NK-92 (cell line): ENCODE data around the gene MBD2.

ENCODE experiments used
- DNase-seq: peaks from one replicate; lab custom pipeline; 2025; ENCODE audit not compliant: unreplicated experiment; lab: John Stamatoyannopoulos, UW

Gene MBD2

GRCh38 chr18:54116541-54117257 lies 107.8 kb downstream of the MBD2 start:
- DNase-seq: no peak

DNA sequence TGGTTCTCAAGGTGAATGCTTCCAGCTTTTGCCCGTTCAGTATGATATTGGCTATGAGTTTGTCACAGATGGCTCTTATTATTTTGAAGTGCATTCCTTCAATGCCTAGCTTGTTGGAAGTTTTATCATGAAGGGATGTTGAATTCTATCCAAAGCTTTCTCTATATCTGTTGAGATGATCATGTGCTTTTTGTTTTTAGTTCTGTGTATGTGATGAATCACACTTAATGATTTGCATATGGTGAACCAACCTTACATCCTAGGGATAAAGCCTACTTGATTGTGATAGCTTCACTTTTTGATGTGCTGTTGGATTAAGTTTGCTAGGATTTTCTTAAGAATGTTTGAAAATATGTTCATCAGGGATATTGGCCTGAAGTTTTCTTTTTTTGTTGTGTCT lies 112.1 kb downstream of the MBD2 start:
- DNase-seq: no peak

GRCh38 chr18:54109131-54109683 lies 115.3 kb downstream of the MBD2 start:
- DNase-seq: no peak

DNA sequence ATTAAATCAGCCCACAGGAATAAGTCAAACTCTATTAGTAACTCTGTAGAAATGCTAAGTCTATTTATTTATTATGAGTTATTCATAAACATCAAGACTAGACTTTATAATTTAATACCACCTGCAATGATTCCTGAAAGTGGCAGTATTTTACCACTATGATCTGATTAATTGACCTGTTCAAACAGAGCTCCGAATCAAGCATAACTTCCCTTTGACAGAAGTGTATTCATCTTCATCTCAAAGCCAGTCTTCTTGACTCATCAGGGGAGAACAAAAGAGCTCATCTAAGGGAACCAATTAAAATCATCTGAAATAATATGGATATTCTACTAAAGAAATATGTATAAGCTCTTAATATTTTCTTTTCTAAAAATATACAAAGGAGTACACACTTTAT lies 122.3 kb downstream of the MBD2 start:
- no peak for DNase-seq
